WTC11 (cell line): ENCODE results near the gene HSPA12A.

ENCODE experiments used
- RELA ChIP-seq: sonication (generic); formaldehyde crosslinking; IDR thresholded peaks from 2 replicates; pipeline ENCODE4 v1.8.1; 2022; ENCODE audit warnings: missing genetic modification reagents, mild to moderate bottlenecking, borderline replicate concordance
- TCF7 ChIP-seq: sonication (generic); formaldehyde crosslinking; IDR thresholded peaks from 2 replicates; pipeline ENCODE4 v1.8.0; 2022; ENCODE audit warnings: mild to moderate bottlenecking, low read depth, missing genetic modification reagents, moderate library complexity
- TF ChIP-seq, protein P1 (sequence below): fragments of 200-600 bp; IDR thresholded peaks from 2 replicates; pipeline ENCODE4 v1.8.0; 2022; ENCODE audit warnings: antibody characterized with exemption

DNA sequence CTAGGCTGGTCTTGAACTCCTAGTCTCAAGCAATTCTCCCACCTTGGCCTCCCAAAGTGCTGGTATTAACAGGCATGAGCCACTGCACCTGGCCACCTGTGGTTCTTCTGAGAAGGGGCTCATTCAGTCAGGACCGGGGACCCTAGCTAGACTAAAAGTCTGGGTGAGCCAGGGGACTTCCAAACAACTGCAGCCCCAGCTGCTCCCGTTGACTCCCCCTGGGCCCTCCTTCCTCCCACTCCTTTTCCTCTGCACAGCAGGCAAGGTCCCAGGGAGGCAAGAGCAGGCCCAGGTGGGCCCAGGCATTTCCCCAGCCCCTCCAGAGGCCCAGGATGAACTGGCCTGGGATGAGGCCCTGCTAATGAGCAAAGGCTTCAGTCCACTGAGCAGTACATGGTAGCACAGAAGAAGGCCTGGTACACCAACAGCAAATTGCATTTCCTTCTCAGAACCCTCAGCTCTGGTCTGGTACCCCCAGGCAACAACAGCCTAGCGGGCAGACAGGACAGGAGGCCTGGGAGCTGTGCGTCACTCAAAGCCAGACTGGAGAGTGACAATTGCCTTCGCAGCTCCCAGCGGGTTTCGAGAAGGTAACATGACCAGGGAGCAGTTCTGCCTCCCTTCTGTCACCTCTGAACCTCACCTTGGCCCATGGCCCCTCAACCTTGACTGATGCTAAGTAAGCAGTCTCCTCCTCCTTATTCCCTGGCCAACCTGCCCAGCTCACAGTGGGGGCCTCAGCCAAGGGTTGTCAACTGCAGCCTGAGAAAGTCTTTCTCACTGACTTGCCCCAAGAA lies 30.7 kb upstream of the HSPA12A start:
- TF ChIP-seq, protein P1, sequence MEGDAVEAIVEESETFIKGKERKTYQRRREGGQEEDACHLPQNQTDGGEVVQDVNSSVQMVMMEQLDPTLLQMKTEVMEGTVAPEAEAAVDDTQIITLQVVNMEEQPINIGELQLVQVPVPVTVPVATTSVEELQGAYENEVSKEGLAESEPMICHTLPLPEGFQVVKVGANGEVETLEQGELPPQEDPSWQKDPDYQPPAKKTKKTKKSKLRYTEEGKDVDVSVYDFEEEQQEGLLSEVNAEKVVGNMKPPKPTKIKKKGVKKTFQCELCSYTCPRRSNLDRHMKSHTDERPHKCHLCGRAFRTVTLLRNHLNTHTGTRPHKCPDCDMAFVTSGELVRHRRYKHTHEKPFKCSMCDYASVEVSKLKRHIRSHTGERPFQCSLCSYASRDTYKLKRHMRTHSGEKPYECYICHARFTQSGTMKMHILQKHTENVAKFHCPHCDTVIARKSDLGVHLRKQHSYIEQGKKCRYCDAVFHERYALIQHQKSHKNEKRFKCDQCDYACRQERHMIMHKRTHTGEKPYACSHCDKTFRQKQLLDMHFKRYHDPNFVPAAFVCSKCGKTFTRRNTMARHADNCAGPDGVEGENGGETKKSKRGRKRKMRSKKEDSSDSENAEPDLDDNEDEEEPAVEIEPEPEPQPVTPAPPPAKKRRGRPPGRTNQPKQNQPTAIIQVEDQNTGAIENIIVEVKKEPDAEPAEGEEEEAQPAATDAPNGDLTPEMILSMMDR: no peak
- TF ChIP-seq TCF7 (CRISPR knock-in tag): no peak
- TF ChIP-seq RELA (CRISPR knock-in tag): no peak
